Measurements from ENCODE around the gene TMED6. TPM values are rescaled to one million over a fixed set of nuclear protein-coding genes. Genes with fewer than 3 reads are reported as not detected.

TMED6 gene
- total and polyA plus RNA-seq, 2 experiments from 2014 or later: 0.29 TPM; not detected in 1

DNA sequence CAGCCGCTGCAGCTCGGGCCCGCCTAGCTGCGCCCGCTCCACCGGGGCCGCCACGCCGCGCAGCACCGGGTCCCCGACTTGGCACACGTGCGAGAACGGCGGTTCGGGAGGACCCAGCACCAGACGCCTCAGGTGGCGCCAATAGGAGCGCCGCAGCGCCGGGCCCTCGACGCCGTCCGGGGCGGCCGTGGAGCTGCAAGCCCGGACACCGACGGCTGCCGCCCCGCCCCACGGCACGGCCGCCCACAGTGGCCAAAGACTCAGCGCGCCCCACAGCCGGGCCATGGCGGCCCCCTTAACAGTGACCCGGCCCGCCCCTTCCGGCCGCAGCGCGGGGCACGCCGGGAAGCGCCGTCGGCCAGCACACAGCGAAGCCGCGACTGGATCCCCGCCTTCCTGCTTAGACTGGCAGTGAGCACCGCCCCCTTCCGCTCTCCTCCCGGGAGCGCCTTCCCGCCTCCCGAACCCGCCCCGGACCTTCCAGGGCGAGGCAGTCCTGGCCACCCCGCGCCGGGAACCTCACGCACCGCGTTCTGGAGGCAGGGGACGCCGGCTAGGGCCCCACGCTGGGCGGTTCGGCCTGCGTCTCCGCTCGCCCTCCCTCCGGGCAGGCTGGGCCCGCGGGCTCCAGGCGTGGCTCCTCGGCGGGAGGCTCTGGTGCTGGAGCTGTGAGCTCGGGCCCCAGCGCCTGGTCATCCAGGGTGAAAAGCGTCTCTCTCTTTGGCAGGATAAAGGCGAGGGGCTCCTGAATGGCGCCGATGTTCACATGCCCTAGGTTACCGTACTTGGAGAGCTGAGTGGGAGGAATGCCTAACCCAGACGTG lies 21.1 kb downstream of the TMED6 start, which contains the start of gene PDF:
TSS of gene PDF (minus strand) at position 303 of the 824 bp plus-strand sequence. CDS start at position 285, 18 bp downstream.
- H3K9me3 Mint-ChIP-seq: 0 out of 3 replicates have a peak, but pooled peaks cover 4% of the 10 kb centered on the region
- Histone ChIP-seq H3K79me2 (replicated peaks; ENCODE audit: insufficient read depth) (peaks cover 63% of the 10 kb centered on the region), H3F3A (replicated peaks; ENCODE audit: low read depth) (peaks cover 41% of the 10 kb centered on the region), H3K36me3 (ENCODE audit: insufficient read depth) (peaks cover 27% of the 10 kb centered on the region), H3K4me1 (ENCODE audit: insufficient read depth) (peaks cover 21% of the 10 kb centered on the region), H3K9me2 (ENCODE audit: insufficient read depth) (no peaks in the 10 kb centered on the region), H3K27ac (ENCODE audit: low read depth) (peak within 1 kb of the TSS; percentile 99), H3K4me3 (peak within 1 kb of the TSS; percentile 90), H3K27me3 (ENCODE audit: insufficient read depth) (no peaks in the 10 kb centered on the region), H4K20me1 (replicated peaks; ENCODE audit: insufficient read depth) (peaks cover 41% of the 10 kb centered on the region), H2AFZ (peak within 1 kb of the TSS; percentile 80; the same call in 1 of the 2 replicates), H3K4me2 (peak within 1 kb of the TSS; percentile 95)
- peak within 1 kb of the TSS; percentile 95 for H3K27ac Mint-ChIP-seq
- DNase-seq (ENCODE audit: low spot score) (peak; percentile 98), ATAC-seq (peak; percentile 90)
- H3K4me3 Mint-ChIP-seq: peak within 1 kb of the TSS; percentile 90
- peaks cover 81% of the 10 kb centered on the region for H3K36me3 Mint-ChIP-seq (ENCODE audit: low read depth)
- H3K27me3 Mint-ChIP-seq (ENCODE audit: insufficient read depth, low read depth, poor library complexity): peaks cover 20% of the 10 kb centered on the region
- H3K4me1 Mint-ChIP-seq: peaks cover 18% of the 10 kb centered on the region
- peak; percentile 96 for TF ChIP-seq POLR2AphosphoS5 (IDR thresholded peaks at IDR 0.05; ENCODE audit: low read depth)
- TF ChIP-seq ZNF331 (CRISPR knock-in tag; IDR thresholded peaks at IDR 0.05; ENCODE audit: low read depth): no peak
- TF ChIP-seq ETS1 (IDR thresholded peaks at IDR 0.05): peak; percentile 73
- no peak; the same call in 1 of the 2 replicates for TF ChIP-seq CREB1 (CRISPR knock-in tag; IDR thresholded peaks at IDR 0.05; ENCODE audit: low read depth)

DNA sequence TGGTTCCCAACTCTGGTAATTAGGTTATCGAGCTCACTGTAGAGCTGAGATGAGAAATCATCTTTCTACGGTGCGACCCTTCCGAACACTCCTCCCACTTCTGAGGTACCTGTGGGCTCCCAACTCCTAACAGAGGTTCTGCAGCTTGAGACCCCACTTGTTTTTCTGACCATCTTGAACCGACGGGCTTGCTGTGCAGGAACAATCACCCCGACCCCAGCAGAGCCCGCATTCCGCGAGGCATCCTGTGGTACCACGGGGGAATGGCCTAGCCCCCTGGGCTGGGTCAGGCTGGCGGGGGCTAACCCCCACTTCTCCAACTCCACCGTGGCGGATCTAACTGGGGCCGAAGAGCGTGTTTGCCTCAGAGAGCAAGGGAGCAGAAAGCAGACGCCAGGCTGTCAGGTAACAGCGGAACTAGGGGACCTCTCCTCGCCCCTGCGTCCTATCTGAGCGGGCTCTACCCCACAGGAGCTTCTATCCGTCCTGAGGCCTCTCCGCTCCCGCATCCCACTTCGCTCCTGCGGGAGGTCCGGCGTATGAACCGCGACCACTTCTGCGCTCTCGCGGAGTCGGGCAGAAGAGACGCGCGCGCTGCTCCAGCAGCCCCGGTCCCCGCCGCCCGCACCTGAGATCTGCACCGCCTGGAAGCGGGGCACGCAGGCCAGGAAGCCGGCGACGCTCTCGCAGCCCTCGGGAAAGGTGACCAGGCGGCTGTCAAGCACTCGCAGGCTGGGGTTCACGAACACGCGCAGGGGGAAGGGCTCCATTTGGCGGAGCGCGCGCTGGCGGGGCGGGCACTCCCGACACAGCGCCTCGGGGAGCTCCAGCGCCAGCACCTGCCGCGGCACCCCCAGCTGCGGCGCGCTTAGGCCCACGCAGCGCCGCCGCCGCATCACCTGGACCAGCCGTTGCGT lies 22.0 kb downstream of the TMED6 start:
- H3K27ac ChIP-seq (ENCODE audit: low read depth): no peak overlapping the region
- peaks cover 17% of the 10 kb centered on the region for H3K27me3 Mint-ChIP-seq (ENCODE audit: insufficient read depth, low read depth, poor library complexity)
- peak overlapping the region; percentile 90 for H3K4me3 Mint-ChIP-seq
- peaks cover 18% of the 10 kb centered on the region for H3K4me1 Mint-ChIP-seq
- no peaks in the 10 kb centered on the region for H3K27me3 ChIP-seq (ENCODE audit: insufficient read depth)
- peaks cover 50% of the 10 kb centered on the region for H4K20me1 ChIP-seq (replicated peaks; ENCODE audit: insufficient read depth)
- DNase-seq (ENCODE audit: low spot score): peak; percentile 45
- peak overlapping the region; percentile 90 for H3K4me3 ChIP-seq
- H3K36me3 ChIP-seq (ENCODE audit: insufficient read depth): peaks cover 20% of the 10 kb centered on the region
- H3K27ac Mint-ChIP-seq: peak overlapping the region; percentile 90
- peaks cover 44% of the 10 kb centered on the region for H3F3A ChIP-seq (replicated peaks; ENCODE audit: low read depth)
- H3K9me2 ChIP-seq (ENCODE audit: insufficient read depth): no peaks in the 10 kb centered on the region
- peak; percentile 9 for ATAC-seq
- H3K4me1 ChIP-seq (ENCODE audit: insufficient read depth): peaks cover 21% of the 10 kb centered on the region
- no peak overlapping the region for H2AFZ ChIP-seq
- peaks cover 81% of the 10 kb centered on the region for H3K36me3 Mint-ChIP-seq (ENCODE audit: low read depth)
- H3K9me3 Mint-ChIP-seq: 0 out of 3 replicates have a peak, but pooled peaks cover 4% of the 10 kb centered on the region
- H3K79me2 ChIP-seq (replicated peaks; ENCODE audit: insufficient read depth): peaks cover 71% of the 10 kb centered on the region
- peak overlapping the region; percentile 95 for H3K4me2 ChIP-seq
- no peak for TF ChIP-seq ETS1 (IDR thresholded peaks at IDR 0.05)
- no peak for TF ChIP-seq NANOG (IDR thresholded peaks at IDR 0.05; ENCODE audit: borderline replicate concordance)
- TF ChIP-seq, protein P1, sequence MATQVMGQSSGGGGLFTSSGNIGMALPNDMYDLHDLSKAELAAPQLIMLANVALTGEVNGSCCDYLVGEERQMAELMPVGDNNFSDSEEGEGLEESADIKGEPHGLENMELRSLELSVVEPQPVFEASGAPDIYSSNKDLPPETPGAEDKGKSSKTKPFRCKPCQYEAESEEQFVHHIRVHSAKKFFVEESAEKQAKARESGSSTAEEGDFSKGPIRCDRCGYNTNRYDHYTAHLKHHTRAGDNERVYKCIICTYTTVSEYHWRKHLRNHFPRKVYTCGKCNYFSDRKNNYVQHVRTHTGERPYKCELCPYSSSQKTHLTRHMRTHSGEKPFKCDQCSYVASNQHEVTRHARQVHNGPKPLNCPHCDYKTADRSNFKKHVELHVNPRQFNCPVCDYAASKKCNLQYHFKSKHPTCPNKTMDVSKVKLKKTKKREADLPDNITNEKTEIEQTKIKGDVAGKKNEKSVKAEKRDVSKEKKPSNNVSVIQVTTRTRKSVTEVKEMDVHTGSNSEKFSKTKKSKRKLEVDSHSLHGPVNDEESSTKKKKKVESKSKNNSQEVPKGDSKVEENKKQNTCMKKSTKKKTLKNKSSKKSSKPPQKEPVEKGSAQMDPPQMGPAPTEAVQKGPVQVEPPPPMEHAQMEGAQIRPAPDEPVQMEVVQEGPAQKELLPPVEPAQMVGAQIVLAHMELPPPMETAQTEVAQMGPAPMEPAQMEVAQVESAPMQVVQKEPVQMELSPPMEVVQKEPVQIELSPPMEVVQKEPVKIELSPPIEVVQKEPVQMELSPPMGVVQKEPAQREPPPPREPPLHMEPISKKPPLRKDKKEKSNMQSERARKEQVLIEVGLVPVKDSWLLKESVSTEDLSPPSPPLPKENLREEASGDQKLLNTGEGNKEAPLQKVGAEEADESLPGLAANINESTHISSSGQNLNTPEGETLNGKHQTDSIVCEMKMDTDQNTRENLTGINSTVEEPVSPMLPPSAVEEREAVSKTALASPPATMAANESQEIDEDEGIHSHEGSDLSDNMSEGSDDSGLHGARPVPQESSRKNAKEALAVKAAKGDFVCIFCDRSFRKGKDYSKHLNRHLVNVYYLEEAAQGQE (IDR thresholded peaks at IDR 0.05; ENCODE audit: unreplicated experiment): no peak
- no peak for TF ChIP-seq CREB1 (CRISPR knock-in tag; IDR thresholded peaks at IDR 0.05; ENCODE audit: low read depth)
- no peak for TF ChIP-seq ZNF331 (CRISPR knock-in tag; IDR thresholded peaks at IDR 0.05; ENCODE audit: low read depth)

All from GM23338 (cell line).